Hindlimb muscle (tissue), 1 donor: ENCODE results near the gene LRPAP1. TPM values are rescaled to one million over a fixed set of nuclear protein-coding genes. Genes with fewer than 3 reads are reported as not detected.

ENCODE experiments used
- DNase-seq: peaks from one replicate; pipeline ENCODE4 v3.0.0-alpha.2; 2013
- polyA plus RNA-seq: library from polyadenylated mRNA; unstranded; fragments of 120-200 nt; gene quantifications from one replicate; pipeline ENCODE4 v1.2.1, GENCODE V29; 2013; ENCODE audit not compliant: insufficient read length

LRPAP1 gene
- polyA plus RNA-seq, 1 donor = 73.9 TPM

DNA sequence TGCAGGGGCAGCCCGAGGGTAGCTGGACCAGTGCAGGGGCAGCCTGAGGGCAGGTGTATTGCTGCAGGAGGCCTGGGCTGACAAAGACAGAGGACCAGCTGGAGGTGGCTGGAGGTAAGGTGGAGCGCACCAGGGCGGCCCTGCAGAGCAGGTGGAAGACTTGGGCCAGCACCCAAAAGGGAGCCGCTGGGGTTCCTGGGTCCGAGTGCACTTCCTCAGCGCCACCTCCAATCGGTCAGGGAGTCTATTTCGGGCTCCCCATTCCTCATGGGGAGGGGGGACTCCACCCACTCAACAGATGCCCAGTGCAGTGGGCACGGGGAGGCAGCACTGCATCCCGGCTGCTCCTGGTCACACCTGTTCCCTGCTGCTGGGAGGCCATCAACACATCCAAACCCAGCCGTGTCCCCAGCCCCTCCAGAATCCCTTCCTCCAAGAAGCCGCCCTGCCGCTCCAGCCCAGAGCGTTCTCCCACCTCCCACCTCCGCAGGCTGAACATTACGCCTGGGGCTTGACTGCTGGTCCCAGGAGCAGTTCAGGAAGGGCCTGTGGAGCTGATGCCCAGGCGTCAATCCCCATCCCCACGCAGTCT lies 1.5 kb downstream of the LRPAP1 start:
- DNase-seq = no peak

DNA sequence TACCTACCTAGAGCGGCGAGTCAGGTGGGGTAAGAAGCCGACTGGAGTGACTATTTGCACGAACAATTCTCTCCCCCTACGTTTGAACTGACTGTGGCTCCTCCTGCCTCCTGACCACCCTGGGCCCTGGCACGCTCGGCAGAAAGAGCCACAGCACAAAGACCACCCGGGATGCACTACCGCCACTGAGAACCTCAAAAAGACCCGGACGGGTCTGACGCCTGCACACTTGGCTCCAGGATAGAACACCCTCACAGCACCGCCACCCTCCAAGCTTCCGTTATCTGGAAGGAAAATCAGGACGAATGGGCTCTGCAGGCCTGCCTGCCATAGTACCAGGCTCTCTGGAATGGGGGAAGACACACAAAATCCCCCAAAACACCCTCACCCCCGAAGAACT lies 2.2 kb downstream of the LRPAP1 start:
- DNase-seq = no peak

DNA sequence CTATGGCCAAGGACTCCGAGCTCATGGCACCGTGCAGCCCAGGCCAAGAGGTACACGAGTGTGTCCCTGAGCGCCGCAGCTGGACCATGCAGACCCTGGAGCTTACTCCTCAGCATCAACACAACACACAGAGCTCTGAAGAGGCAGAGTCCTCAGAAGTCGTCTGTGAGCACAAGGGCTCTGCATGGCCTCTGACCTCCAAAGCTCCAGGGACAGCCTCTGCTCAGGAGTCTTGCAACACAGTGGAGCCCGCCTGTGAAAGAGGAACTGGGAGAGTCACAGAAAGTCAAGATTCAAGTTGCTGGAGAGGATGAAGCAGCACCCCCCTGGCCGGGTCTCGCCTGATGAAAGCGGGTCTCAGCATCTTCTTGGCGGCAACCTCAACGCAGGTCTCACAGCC lies 2.9 kb downstream of the LRPAP1 start:
- DNase-seq = no peak

DNA sequence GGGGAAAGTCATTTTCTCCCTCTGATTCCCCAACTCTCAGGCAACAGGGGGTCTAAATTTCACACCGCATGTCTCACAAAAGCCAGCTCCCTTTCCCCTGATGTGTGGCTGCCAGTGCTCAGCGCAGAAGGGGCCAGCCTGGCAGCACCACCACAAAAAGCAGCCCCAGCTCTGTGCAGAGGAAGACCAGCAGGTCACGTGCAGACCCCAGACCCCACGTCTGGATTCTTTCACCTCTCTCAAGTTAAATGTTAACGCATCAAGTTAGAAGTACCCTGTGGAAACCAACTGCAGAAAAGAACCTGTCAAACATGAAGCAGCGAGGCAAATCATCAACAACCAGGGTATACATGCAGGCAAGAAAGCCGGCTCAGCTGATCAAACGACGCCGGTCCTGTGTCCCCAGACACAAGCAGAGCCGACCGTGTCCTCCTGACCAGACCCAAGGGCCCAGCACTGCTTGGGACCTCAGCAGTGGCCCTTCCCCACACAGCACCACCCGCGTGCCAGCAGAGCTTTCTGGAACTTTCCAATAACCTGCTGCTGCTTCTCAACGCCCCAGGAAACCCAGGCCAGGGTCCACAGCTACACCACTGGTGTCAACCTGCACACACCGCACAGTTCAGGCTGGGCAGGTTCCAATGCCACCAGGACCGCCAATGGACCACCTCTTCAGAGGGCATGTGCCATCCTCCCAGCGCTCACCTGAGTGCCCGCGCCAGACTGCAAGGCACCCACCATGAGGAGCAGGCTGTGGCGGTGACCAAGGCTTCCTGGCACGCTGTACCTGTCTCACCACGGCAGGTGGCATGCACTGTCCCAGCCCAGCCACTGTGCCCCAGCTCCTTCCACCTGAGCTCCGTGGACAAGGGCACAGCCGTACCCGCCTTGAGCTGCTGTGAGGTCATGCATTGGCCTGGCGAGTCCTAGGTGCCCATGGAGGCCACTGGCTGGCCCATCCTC lies 4.0 kb downstream of the LRPAP1 start:
- DNase-seq = no peak

DNA sequence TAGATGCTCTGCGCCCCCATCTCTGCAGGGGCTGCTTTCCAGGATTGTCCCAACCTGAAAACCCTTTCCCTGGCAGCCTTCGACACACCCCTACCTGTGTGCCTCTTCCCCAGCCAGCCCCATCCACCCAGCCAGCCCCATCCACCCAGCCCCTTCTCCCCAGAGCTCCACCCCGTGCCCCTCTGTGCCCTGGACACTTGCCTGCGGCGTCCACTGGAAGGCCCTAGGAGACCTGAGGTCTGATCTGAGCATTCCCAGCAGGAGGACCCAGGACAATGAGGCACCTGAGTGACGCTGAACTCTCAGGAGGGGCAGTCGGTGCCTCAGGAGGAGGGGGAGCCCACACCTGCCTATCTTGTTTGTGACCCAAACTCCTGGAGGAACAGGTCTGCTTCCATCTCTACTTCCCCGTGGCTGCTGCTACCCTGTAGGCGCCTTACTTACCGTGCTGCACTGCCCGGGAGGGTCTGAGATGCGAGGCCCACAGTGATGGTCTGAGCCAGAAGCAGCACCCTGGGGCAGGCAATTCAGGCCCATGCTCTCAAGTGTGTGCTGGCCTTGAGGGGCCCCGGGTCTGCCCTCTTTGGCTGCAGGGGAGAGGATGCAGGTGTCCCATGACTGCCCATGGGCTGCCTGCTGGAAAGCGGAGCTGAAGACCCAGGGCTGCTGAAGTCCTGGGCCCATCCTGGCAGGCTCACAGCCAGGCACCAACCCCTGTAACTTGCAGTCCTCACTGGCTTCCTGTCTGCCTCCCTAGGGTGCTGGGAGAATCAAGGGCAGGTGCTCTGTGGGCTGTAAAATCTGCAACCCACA lies 4.9 kb downstream of the LRPAP1 start:
- no peak for DNase-seq

DNA sequence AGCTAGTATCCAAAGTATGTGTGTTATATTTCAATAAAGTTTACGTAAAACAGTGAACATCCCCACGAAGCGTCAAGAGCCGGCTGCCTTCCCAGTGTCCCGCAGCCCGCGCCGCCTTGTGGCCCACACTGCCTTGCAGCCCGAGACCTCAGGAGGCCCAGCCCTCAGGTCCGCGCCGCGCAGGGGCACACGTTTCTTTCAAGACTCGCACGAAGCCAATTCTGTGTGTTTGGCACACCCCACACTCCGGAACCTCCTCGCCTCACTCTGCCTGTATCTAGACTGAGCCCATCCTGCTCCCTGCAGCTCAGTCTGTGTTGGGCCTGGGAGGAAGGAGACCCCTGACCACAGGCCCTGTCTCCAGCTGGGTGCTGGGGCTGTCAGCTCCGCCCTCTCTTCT lies 5.8 kb downstream of the LRPAP1 start:
- no peak for DNase-seq

DNA sequence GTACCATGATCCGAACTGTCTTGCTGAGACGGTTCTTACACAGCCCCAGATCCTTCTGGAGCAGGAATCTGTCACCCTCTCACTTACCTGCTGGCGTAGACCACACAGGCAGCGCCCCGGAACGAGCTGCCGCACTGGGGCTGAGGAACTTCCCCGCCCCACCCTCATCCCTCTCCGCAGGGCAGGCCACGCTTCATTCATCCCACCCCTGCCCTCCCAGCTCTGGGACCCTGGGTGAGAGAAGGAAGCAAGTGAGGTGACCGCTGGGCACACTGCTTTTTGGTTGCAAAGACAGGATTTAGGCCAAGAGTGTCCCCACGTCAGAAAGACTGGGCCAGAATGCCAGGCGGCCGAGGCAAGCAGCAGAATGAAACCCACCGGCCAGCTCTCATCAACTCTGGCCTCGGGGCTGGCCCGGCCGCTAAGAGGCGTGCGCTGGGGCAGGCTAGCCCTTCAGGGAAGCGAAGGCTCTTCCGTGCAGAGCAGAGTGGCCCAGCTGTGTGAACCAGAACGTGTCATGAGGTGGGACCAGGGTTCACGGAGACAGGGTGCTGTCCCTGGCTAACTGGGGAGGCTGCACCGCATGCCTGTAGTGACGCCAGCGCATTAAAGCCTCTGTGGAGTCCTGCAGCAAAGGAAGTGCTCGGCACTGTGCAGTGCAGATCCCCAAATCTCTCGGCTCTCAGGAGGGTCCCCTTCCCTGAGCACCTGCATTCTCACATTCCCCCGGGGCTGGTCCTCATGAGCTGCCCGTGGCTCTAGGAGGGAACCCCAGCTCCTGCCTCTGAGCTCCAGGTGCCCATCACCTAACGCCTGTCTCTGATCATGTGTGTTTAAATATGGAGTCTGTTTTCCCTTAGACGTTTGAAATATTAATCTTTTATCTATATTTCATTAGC lies 6.4 kb downstream of the LRPAP1 start:
- DNase-seq = no peak

DNA sequence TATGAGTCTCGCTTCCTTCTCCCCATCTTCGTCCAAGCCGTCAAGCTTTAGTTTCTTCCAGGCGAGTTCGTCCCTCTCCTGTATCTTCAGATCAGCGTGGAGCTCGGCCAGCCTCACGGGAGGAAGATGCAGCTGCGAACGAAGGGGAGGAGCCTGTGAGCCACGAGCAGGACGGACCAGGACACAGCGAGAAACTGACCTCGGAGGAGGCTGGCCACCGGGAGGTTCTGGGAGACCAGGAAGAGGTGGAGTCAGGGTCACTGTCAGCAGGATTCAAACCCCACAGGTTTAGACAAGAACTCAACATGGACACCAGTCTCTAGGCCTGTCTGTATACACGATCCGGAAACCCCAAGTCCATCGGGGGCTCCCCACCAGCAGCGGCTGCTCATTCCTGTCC lies 7.3 kb downstream of the LRPAP1 start:
- peak; percentile 50 for DNase-seq

DNA sequence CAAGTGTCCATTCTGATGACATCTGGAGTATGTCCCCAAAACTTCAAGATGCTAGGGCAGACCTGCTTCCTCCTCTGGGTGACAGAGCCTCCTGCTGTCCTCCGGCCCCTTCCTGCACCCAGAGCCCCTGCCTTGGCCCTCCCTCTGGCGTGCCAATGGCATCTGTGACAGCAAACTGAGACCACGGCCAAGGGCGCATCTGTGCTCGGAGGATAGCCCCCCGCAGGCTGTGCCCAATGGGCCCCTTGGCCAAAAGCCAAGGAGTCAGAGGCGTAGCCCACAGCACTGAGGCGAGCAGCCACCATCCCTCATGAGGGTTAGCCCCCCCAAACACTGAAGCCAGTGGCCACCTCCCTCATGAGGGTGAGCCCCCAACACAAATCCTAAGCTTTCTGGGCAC lies 7.9 kb downstream of the LRPAP1 start:
- DNase-seq = no peak

DNA sequence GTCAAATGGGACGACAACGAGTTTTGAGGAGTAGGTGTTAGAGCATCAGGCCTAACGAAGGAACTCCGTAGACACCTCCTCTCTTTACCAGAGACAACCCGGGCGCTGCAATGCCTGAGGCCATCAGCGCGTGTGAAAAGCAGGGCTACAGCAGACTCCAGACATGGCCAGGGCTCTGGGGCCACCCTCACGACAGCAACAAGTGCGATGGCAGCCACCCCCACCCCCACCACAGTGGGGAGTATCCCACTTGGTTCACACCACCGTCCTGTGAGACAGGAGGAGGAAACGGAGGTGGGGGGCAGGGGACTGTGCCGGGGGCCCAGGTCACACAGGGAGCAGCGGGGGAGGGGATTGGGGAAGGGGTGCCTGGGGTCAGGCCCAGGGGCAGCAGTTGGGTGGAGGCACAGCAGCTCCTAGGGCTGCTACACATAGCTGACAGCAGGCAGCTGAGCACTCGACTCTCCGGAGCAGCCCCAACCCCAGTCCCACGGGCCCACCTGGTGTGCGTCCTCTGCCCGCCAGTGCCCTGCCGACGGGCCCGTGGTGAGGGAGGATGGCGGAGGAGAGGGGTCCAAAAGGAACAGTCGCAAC lies 8.5 kb downstream of the LRPAP1 start:
- DNase-seq = no peak

DNA sequence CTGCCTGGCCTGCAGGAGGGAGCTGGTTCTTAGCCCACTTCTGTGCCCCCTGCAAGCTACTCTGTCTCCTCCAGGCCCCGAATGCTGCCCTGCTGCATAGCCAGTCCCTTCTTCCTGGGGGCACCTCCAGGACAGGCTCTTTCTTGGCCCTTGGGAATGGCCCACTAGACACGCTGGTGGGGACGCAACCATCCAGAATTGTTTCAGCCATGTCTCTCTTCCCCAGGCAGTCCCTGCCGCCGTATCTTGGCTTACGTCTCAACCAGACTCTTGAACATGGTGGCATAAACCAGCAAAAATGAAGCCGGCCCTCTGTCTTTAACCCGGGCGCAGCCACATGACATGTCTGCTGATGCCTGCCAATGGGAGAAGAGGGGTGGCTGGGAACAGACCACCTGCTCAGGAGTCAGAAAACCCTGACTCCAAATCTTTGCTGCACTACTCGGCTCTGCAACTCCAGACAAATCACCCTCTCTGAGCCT lies 9.0 kb downstream of the LRPAP1 start:
- no peak for DNase-seq

DNA sequence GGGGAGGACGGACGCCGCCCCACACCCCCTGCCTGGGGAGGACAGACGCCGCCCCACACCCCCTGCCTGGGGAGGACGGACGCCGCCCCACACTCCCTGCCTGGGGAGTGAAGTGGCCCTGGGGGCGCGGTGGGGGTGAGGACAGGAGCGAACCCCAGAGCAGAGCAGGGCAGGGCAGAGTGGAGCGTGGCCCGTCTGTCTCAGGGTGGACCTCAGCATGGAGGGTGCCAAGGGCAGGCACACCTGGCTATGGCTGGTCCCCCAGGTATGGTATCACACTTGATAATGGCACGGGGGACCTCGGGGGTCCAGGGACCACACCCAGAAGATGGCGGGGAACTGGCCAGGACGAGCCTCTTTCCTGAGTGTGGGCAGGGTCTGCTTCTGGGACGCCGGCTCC lies 9.6 kb downstream of the LRPAP1 start:
- DNase-seq = no peak

DNA sequence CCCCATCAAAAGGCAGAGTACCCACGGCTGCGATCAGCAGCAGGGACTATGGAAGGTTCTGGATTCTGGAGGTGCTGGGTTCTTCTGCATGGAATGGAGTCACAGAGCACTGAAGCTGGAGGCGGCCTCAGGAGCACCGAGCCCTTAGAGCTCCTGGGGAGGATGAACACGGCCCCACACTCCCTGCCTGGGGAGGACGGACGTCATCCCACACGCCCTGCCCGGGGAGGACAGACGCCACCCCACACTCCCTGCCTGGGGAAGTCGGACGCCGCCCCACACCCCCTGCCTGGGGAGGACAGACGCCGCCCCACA lies 9.9 kb downstream of the LRPAP1 start:
- no peak for DNase-seq

DNA sequence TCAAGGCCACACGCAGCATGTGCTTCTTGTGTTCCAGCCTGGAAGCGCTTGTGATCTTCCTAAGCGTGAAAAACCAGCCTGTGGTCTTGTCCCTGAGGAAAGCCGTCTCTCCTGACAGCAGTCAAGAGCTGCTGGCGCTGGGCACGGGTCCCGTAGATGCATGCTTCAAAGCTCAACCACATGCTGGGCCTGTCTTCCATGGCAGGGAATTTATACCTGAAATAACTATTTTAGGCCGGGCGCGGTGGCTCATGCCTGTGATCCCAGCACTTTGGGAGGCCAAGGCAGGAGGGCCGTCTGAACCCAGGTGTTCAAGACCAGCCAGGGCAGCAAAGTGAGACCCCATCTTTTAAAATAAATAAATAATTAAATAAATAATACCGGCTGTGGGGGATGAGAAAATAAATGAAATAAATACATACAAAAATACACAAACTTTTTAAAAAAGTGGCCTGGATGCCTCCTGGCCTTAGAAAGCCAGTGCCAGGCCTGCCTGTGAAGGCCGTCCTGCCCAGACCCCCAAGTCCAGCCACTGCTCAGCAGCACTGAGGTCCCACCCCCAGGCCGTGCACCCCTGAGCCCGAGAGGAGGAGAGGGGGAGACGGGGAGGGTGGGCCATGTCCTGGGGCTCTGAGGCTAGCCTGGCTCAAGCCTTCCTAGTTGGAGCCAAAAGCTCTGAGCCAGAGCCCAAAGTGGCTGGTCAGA lies 10.4 kb downstream of the LRPAP1 start:
- DNase-seq = no peak

DNA sequence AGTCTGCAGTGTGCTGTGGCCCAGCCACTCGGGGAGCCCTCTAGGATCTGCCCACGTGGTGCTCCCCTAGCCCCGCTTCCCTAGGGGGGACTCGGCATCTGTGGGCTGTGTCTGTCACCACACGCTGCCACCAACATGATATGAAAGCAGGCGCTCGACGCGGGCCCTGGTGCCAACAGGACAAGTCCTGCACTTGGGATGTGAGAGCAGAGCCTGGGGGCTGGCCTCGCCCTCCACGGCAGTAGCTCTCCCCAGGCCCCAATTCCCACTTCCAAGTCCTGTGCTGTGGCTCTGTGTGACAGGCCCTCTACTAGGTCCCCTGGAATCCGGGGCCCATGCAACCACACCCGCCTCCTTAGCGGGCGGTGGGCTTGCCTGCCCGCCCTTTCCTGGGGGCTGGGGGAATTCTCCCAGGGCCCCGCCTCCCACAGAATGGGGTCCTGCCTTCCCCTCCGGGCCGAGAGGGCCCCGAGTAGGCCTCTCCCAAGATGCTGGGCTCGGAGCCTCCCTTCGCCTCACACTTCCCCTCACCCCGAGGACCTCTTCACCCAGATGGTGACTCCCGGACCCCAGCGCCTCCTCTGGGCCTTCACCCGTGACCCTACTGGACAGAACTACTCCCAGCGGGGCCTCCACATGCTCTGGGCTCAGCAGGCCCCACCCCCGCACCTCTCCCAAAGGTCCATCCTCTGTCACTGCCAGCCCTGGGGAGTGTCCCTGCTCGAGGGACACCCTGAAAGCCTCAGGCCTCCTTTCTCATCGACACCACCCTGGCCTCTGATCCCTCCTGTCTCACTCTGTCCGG lies 11.2 kb downstream of the LRPAP1 start:
- DNase-seq = no peak

DNA sequence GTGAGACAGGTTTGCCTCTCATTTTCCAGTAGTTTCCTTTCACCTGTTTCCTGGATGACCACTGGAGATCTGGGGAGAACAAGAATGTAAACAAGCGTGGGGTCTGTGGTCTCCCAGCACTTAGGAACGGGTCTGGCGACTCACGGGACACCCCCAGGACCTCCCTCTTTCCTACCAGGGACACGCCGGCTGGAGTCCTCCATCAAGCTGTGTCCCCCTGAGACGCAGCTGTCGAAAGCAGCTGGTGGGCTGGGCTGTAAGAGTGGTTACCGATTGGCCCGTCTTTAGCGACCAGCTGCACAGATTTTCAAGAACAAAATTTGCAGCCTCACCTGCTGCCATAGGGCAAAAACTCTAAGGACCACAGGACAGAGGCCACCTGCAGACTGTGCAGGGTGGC lies 11.9 kb downstream of the LRPAP1 start:
- no peak for DNase-seq

DNA sequence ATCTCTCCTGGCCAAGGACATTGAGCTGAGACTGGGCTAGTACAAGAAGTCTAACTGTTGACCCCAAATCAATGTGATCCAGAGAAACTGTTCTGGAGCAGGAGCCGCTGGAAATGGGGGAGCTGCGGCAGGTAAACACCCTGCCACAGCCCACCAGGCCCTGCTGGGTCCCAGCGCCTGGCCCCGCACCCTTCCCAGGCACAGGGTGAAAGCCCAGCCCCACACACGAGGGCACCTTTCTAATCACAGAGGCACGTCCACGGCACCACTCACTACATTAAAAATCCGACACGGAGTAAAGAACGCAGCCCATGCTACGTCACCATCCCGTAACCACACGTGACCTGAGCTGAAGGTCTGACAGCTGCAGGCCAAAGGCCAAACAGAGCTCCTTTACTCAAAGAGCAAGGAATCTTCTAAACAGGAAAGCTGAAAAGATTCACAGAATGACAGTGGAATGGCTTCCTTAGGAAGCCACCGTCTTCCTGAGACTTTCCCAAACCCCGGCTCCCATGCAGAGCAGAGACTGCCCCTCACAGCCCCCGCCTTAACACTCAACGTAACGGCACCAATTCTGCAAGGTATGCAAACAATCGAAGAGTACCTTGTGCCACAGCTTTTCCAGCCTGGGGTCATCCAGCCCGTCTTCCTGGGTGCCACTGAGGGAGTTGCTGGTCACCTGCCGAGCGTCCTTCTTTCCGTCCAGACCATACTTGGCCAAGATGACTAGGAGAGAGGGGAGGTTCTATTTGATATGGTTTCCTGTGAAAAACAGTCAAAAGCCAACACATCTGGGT lies 12.6 kb downstream of the LRPAP1 start:
- no peak for DNase-seq

DNA sequence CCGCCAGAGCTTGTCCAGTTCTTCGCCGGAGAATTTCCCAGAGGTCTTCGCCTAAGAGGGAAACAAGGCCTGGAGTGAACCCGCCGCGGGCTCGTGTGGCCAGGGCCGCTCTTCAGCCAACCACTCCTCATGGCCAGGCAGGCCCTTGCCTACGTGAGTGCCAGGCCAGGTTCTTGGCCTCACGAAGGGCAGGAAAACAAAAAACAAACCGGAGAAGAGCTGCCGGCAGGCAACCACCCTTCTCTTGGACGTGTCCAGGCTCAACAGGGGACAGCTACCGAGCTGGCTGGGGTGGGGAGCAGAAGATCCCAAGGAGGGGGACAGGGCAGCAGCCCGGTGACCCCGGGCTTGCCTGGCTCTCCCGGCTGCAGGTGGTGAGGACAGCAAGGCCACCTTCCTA lies 13.3 kb downstream of the LRPAP1 start:
- DNase-seq = no peak

DNA sequence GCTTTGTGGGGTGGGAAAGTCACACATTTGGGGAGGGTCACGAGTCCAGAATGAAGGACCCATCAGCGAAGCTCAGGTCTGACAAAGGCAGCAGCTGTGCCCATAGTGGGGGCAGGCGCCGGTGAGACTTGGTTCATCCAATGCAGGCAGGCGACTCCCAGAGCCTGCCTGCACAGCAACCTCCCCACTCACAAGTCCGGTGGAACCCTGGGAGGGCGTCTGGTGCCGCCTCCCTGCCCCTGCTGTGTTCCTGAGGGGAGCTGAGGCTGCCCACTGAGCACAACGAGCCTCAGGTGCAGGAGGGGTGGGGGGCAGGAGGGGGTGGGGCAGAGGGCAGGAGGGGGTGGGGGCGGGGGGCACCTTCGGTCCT lies 13.7 kb downstream of the LRPAP1 start:
- DNase-seq = no peak
